Measurements from ENCODE around the gene UTF1.

- no peak for TF ChIP-seq POLR2A (IDR thresholded peaks at IDR 0.05)
- TF ChIP-seq, protein P1, sequence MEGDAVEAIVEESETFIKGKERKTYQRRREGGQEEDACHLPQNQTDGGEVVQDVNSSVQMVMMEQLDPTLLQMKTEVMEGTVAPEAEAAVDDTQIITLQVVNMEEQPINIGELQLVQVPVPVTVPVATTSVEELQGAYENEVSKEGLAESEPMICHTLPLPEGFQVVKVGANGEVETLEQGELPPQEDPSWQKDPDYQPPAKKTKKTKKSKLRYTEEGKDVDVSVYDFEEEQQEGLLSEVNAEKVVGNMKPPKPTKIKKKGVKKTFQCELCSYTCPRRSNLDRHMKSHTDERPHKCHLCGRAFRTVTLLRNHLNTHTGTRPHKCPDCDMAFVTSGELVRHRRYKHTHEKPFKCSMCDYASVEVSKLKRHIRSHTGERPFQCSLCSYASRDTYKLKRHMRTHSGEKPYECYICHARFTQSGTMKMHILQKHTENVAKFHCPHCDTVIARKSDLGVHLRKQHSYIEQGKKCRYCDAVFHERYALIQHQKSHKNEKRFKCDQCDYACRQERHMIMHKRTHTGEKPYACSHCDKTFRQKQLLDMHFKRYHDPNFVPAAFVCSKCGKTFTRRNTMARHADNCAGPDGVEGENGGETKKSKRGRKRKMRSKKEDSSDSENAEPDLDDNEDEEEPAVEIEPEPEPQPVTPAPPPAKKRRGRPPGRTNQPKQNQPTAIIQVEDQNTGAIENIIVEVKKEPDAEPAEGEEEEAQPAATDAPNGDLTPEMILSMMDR (IDR thresholded peaks at IDR 0.05): no peak
- TF ChIP-seq POLR2AphosphoS5 (IDR thresholded peaks at IDR 0.05): no peak
Measured at GRCh38 chr10:133237588-133238465, 7.8 kb downstream of the UTF1 start, which contains the start of gene VENTX.
